Gastrocnemius medialis (tissue), 4 donors: ENCODE results near the gene WFDC1. TPM values are rescaled to one million over a fixed set of nuclear protein-coding genes. Genes with fewer than 3 reads are reported as not detected.

ENCODE experiments used
- ATAC-seq, 2 donors: fragments of 150-250 bp; one replicate each; pipeline ENCODE4 v1.9.1; 2016
- DNase-seq, 2 donors: peaks; one replicate each; pipeline ENCODE4 v3.0.0-alpha.2; 2019
- H3K27ac ChIP-seq, 4 donors: fragments of 200-600 bp; sonication (generic); 1 replicate in 1 of 4; 2 replicates in 3 of 4; pipeline ENCODE4 v1.5.1; 2016 to 2018; ENCODE audit warnings: mild to moderate bottlenecking in 2 of 4, moderate library complexity in 1 of 4
- H3K27me3 ChIP-seq, 3 donors: fragments of 200-600 bp; sonication (generic) in 2 of 3; 1 replicate in 1 of 3; 2 replicates in 2 of 3; pipeline versions ENCODE4 v1.5.1 to v1.6.0; 2016 to 2019; ENCODE audit warnings: mild to moderate bottlenecking in 1 of 3, moderate library complexity in 1 of 3
- H3K36me3 ChIP-seq, 2 donors: fragments of 200-600 bp; sonication (generic) in 1 of 2; one replicate each; pipeline ENCODE4 v1.5.1; 2017 to 2018
- H3K4me1 ChIP-seq, 2 donors: fragments of 200-600 bp; sonication (generic) in 1 of 2; one replicate each; pipeline ENCODE4 v1.5.1; 2016 to 2017; ENCODE audit warnings: mild to moderate bottlenecking in 2 of 2
- H3K4me3 ChIP-seq, 4 donors: fragments of 200-600 bp; sonication (generic) in 3 of 4; 1 replicate in 1 of 4; 2 replicates in 3 of 4; pipeline ENCODE4 v1.5.1; 2016 to 2019; ENCODE audit warnings: mild to moderate bottlenecking in 2 of 4
- H3K9me3 ChIP-seq, 3 donors: fragments of 200-600 bp; sonication (generic) in 2 of 3; 1 replicate in 1 of 3; 2 replicates in 2 of 3; pipeline ENCODE4 v1.5.1; 2016 to 2019
- CTCF ChIP-seq, 5 experiments: fragments of 450-650 bp in 3 of 5; fragments of 200-600 bp in 2 of 5; sonication (generic) in 2 of 5; IDR thresholded peaks in 4 of 5; conservative IDR thresholded peaks in 1 of 5; 1 replicate in 4 of 5; 2 replicates in 1 of 5; pipeline ENCODE4 v1.5.1; 2016 to 2019; ENCODE audit warnings: antibody characterized with exemption in 5 of 5, mild to moderate bottlenecking in 3 of 5, moderate library complexity in 3 of 5
- POLR2A ChIP-seq, 2 donors: fragments of 450-650 bp; IDR thresholded peaks; one replicate each; pipeline ENCODE4 v1.6.1; 2017; ENCODE audit warnings: antibody characterized with exemption in 2 of 2, mild to moderate bottlenecking in 2 of 2, moderate library complexity in 2 of 2
- in situ Hi-C, 4 donors: fragments of 200-750 bp; cut with MboI; loops; one replicate each; pipeline versions ENCODE4 v1.15.0 to v1.8.0; 2017; ENCODE audit warnings: low sequenced_read_pairs in 4 of 4
- intact Hi-C: fragments of 100-400 bp; cut with DNase I; formaldehyde crosslinking; loops from one replicate; pipeline ENCODE4 v1.15.1; 2023; ENCODE audit warnings: low total_unique reads
- total RNA-seq, 4 donors: library from RNA; depleted of rRNA; stranded (reverse); fragments of >200 nt; gene quantifications; one replicate each; pipeline versions ENCODE4 v1.1.0 to v1.2.3, GENCODE V29; 2016

WFDC1 gene
- total RNA-seq, 4 donors from 2014 or later = 0.40 to 0.68 (median 0.49) TPM; not detected in 1

- Histone ChIP-seq H3K36me3 (no peaks in the 10 kb centered on the region), H3K4me1 (no peaks in the 10 kb centered on the region), H3K27ac (no peak overlapping the region), H3K9me3 (no peaks in the 10 kb centered on the region), H3K27me3 (peaks cover 0 to 9% (median 0%) of the 10 kb centered on the region in 3 donors), H3K4me3 (no peak overlapping the region)
- intact Hi-C loops = no loop called here
- TF ChIP-seq CTCF (IDR thresholded peaks at IDR 0.05 in 4 of 5, conservative IDR thresholded peaks at IDR 0.05 in 1 of 5) = no peak
- no peak for TF ChIP-seq POLR2A (IDR thresholded peaks at IDR 0.05)
- ATAC-seq (no peak), DNase-seq (no peak)
- in situ Hi-C loops = no loop called here
Measured at GRCh38 chr16:84255050-84255810, 39.4 kb upstream of the WFDC1 start.

- TF ChIP-seq POLR2A (IDR thresholded peaks at IDR 0.05) = no peak
- TF ChIP-seq CTCF (IDR thresholded peaks at IDR 0.05 in 4 of 5, conservative IDR thresholded peaks at IDR 0.05 in 1 of 5) = no peak
- Histone ChIP-seq H3K27me3 (peaks cover 0 to 12% (median 2%) of the 10 kb centered on the region in 3 donors), H3K27ac (no peak overlapping the region), H3K4me1 (no peaks in the 10 kb centered on the region), H3K4me3 (no peak overlapping the region), H3K9me3 (no peaks in the 10 kb centered on the region), H3K36me3 (no peaks in the 10 kb centered on the region)
- intact Hi-C loops (no loop called here), in situ Hi-C loops (no loop called here)
- ATAC-seq (no peak), DNase-seq (no peak)
Measured at GRCh38 chr16:84258266-84258665, 36.4 kb upstream of the WFDC1 start.

GRCh38 chr16:84259691-84260090, 35.0 kb upstream of the WFDC1 start:
- intact Hi-C loops = no loop called here
- peaks cover 0 to 13% (median 2%) of the 10 kb centered on the region in 3 donors for H3K27me3 ChIP-seq
- ATAC-seq = no peak

GRCh38 chr16:84260766-84261554, 33.7 kb upstream of the WFDC1 start:
- intact Hi-C loops = no loop called here
- peaks cover 0 to 13% (median 2%) of the 10 kb centered on the region in 3 donors for H3K27me3 ChIP-seq
- TF ChIP-seq POLR2A (IDR thresholded peaks at IDR 0.05) = no peak
- TF ChIP-seq CTCF (IDR thresholded peaks at IDR 0.05 in 4 of 5, conservative IDR thresholded peaks at IDR 0.05 in 1 of 5) = no peak
- DNase-seq = no peak
- H3K4me1 ChIP-seq = no peaks in the 10 kb centered on the region
- no peak for ATAC-seq
- in situ Hi-C loops = no loop called here
- H3K36me3 ChIP-seq = no peaks in the 10 kb centered on the region
- H3K9me3 ChIP-seq = no peaks in the 10 kb centered on the region
- no peak overlapping the region for H3K27ac ChIP-seq
- H3K4me3 ChIP-seq = no peak overlapping the region

More at GRCh38 chr16:84259691-84260090, 35.0 kb upstream of the WFDC1 start:
- Histone ChIP-seq H3K9me3 (no peaks in the 10 kb centered on the region), H3K27ac (no peak overlapping the region), H3K4me1 (no peaks in the 10 kb centered on the region), H3K36me3 (no peaks in the 10 kb centered on the region), H3K4me3 (no peak overlapping the region)
- in situ Hi-C loops = no loop called here
- no peak for DNase-seq
- no peak for TF ChIP-seq POLR2A (IDR thresholded peaks at IDR 0.05)
- no peak for TF ChIP-seq CTCF (IDR thresholded peaks at IDR 0.05 in 4 of 5, conservative IDR thresholded peaks at IDR 0.05 in 1 of 5)
